Stimulated activated naive CD8-positive, alpha-beta T cell treated with anti-CD3 and anti-CD28 coated beads, Interleukin-15, Interleukin-2, amounts not matched to agents 100 U/mL and 50 U/mL, for 24 hours (primary cell): ENCODE results near the gene TTBK1.

ENCODE experiments used
- ATAC-seq: fragments of 150-1000 bp; cut with Tn5 transposase; one replicate; pipeline ENCODE4 v1.10.0; 2021
- DNase-seq: peaks from one replicate; pipeline ENCODE4 v3.0.0; 2021

The TTBK1 gene

GRCh38 chr6:43242908-43243663, at the start of gene TTBK1:
TSS of gene TTBK1 (plus strand) at chr6:43243481. CDS start at chr6:43246661, 3,180 bp downstream.
- no peak for ATAC-seq
- peak; percentile 39 for DNase-seq

GRCh38 chr6:43193929-43194328, 49.4 kb upstream of the TTBK1 start:
- ATAC-seq, result no peak
- DNase-seq, result no peak

GRCh38 chr6:43196337-43196736, 46.9 kb upstream of the TTBK1 start:
- ATAC-seq, result no peak
- no peak for DNase-seq

- DNase-seq (no peak), ATAC-seq (no peak)
Measured at GRCh38 chr6:43199912-43200311, 43.4 kb upstream of the TTBK1 start.

GRCh38 chr6:43200541-43200940, 42.7 kb upstream of the TTBK1 start:
- no peak for ATAC-seq
- DNase-seq, result no peak

GRCh38 chr6:43202451-43202850, 40.8 kb upstream of the TTBK1 start:
- ATAC-seq (no peak), DNase-seq (no peak)

GRCh38 chr6:43203029-43203717, 40.1 kb upstream of the TTBK1 start:
- peak; percentile 38 for ATAC-seq
- no peak for DNase-seq

- no peak for DNase-seq
- ATAC-seq, result no peak
Measured at GRCh38 chr6:43203718-43204095, 39.6 kb upstream of the TTBK1 start.

- ATAC-seq (no peak), DNase-seq (no peak)
Measured at GRCh38 chr6:43204271-43205105, 38.8 kb upstream of the TTBK1 start.

- no peak for ATAC-seq
- DNase-seq, result no peak
Measured at GRCh38 chr6:43205849-43206248, 37.4 kb upstream of the TTBK1 start.

- ATAC-seq (no peak), DNase-seq (no peak)
Measured at GRCh38 chr6:43207286-43207685, 36.0 kb upstream of the TTBK1 start.

GRCh38 chr6:43211955-43212354, 31.3 kb upstream of the TTBK1 start:
- no peak for DNase-seq
- no peak for ATAC-seq

GRCh38 chr6:43213431-43213830, 29.9 kb upstream of the TTBK1 start:
- ATAC-seq (no peak), DNase-seq (no peak)

- ATAC-seq (no peak), DNase-seq (no peak)
Measured at GRCh38 chr6:43215066-43215465, 28.2 kb upstream of the TTBK1 start.

- DNase-seq (no peak), ATAC-seq (no peak)
Measured at GRCh38 chr6:43216200-43216599, 27.1 kb upstream of the TTBK1 start.

GRCh38 chr6:43217351-43217750, 25.9 kb upstream of the TTBK1 start:
- DNase-seq (no peak), ATAC-seq (no peak)

GRCh38 chr6:43219119-43219518, 24.2 kb upstream of the TTBK1 start:
- ATAC-seq (no peak), DNase-seq (no peak)

- no peak for ATAC-seq
Measured at GRCh38 chr6:43219814-43220213, 23.5 kb upstream of the TTBK1 start.

GRCh38 chr6:43220439-43220951, 22.8 kb upstream of the TTBK1 start:
- no peak for DNase-seq
- ATAC-seq, result no peak

More at GRCh38 chr6:43219814-43220213, 23.5 kb upstream of the TTBK1 start:
- DNase-seq, result no peak

GRCh38 chr6:43221046-43221972, 22.0 kb upstream of the TTBK1 start:
- ATAC-seq (no peak), DNase-seq (no peak)

- ATAC-seq (no peak), DNase-seq (no peak)
Measured at GRCh38 chr6:43222418-43223059, 20.7 kb upstream of the TTBK1 start.
